Skin of body (tissue), 2 donors: ENCODE data around the gene FAM222A. TPM values are rescaled to one million over a fixed set of nuclear protein-coding genes. Genes with fewer than 3 reads are reported as not detected.
"Not testable (repeated sequence)": the region's sequence is repeated elsewhere in the genome, so short reads cannot be mapped to it uniquely, and the experiment has no call there.

Source experiments
- DNase-seq: peaks from one replicate; lab custom pipeline; 2025; lab: John Stamatoyannopoulos, UW
- total RNA-seq: library from RNA; depleted of rRNA; stranded (reverse); fragments of >200 nt; gene quantifications from one replicate; pipeline ENCODE4 v1.2.3, GENCODE V29; 2014

Gene FAM222A
- total RNA-seq, 1 donor from 2014 or later: 1.4 TPM

- no peak for DNase-seq
These were observed 19.7 kb upstream of the FAM222A start for GRCh38 chr12:109693653-109694600.

GRCh38 chr12:109694629-109695028, 19.0 kb upstream of the FAM222A start:
- DNase-seq: not testable (repeated sequence)

GRCh38 chr12:109695416-109695815, 18.2 kb upstream of the FAM222A start:
- no peak for DNase-seq

- DNase-seq: no peak
These were observed 17.6 kb upstream of the FAM222A start for GRCh38 chr12:109695961-109696461.

GRCh38 chr12:109696485-109697269, 16.9 kb upstream of the FAM222A start:
- no peak for DNase-seq

GRCh38 chr12:109697270-109697553, 16.4 kb upstream of the FAM222A start:
- no peak for DNase-seq

GRCh38 chr12:109697877-109698468, 15.7 kb upstream of the FAM222A start:
- no peak for DNase-seq

GRCh38 chr12:109698820-109699219, 14.8 kb upstream of the FAM222A start:
- DNase-seq: no peak

GRCh38 chr12:109701064-109701463, 12.6 kb upstream of the FAM222A start:
- DNase-seq: no peak

GRCh38 chr12:109702111-109702841, 11.3 kb upstream of the FAM222A start:
- DNase-seq: no peak

- DNase-seq: no peak
These were observed 9.9 kb upstream of the FAM222A start for GRCh38 chr12:109703684-109704083.

- DNase-seq: no peak
These were observed 9.1 kb upstream of the FAM222A start for GRCh38 chr12:109704371-109705098.

- no peak for DNase-seq
These were observed 8.3 kb upstream of the FAM222A start for GRCh38 chr12:109705291-109705690.

- no peak for DNase-seq
These were observed 7.3 kb upstream of the FAM222A start for GRCh38 chr12:109706398-109706746.

- DNase-seq: no peak
These were observed 6.7 kb upstream of the FAM222A start for GRCh38 chr12:109706747-109707469.

GRCh38 chr12:109707470-109707821, 6.2 kb upstream of the FAM222A start:
- DNase-seq: no peak

GRCh38 chr12:109708939-109709338, 4.7 kb upstream of the FAM222A start:
- no peak for DNase-seq

- no peak for DNase-seq
These were observed 4.1 kb upstream of the FAM222A start for GRCh38 chr12:109709401-109709991.

- no peak for DNase-seq
These were observed 3.3 kb upstream of the FAM222A start for GRCh38 chr12:109710205-109710746.
